GM21576 (cell line): ENCODE measurements around the gene DMWD.

ENCODE experiments used
- ATAC-seq: cut with Tn5 transposase; IDR thresholded peaks from one replicate; pipeline ENCODE4 v1.9.1; 2021; ENCODE audit warnings: mild to moderate bottlenecking, moderate library complexity; ENCODE audit not compliant: unreplicated experiment

Gene DMWD

DNA sequence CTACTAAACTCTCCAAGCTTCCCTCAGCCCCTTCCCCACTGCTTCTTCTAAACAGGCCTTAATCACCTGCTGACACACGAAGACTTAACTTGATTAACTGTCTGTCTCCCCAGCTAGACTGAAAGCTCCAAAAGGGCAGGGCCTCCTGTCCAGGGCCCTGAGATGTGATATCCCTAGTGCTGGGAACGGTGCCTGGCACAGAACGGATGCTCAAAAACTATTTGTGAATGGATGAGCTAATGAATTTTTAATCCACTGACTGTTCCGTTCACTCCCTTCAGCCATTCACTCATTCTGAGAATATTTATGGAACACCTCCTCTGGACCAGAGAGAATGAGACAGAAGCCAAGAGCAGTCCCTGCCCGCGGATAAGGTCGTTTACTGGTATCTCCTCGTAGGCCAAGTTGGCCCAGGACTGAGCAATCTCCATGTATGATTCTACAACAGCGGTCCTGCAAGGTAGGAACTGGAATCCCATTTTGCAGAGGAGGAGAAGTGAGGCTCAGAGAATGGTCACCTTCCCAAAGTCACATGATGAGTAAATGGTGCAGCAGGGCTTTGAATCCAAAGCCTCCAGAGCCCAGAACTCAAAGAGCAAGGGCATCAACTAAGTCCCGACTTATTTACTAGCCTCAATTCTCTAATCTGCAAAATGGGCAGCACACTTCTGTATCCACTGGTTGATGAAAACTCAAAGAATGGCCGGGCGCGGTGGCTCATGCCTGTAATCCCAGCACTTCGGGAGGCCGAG lies 3.4 kb downstream of the DMWD start:
- no peak for ATAC-seq

DNA sequence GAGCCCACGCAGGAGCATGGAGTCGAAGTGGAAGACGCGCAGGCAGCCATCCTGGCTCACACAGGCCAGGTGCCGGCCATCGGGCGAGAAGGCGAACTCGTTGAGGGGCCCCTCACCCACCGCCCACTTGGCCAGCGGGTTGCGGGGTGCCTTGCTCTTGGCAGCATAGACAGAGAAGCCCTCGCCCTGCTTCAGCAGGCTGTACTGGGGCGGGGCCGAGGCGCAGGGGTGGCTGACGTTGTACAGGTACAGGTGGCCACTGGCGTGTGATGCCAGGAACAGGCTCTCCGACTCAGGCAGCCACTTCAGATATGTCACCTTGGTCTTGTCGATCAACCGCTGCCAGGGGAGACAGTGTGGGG lies 6.1 kb downstream of the DMWD start:
- ATAC-seq, result no peak

DNA sequence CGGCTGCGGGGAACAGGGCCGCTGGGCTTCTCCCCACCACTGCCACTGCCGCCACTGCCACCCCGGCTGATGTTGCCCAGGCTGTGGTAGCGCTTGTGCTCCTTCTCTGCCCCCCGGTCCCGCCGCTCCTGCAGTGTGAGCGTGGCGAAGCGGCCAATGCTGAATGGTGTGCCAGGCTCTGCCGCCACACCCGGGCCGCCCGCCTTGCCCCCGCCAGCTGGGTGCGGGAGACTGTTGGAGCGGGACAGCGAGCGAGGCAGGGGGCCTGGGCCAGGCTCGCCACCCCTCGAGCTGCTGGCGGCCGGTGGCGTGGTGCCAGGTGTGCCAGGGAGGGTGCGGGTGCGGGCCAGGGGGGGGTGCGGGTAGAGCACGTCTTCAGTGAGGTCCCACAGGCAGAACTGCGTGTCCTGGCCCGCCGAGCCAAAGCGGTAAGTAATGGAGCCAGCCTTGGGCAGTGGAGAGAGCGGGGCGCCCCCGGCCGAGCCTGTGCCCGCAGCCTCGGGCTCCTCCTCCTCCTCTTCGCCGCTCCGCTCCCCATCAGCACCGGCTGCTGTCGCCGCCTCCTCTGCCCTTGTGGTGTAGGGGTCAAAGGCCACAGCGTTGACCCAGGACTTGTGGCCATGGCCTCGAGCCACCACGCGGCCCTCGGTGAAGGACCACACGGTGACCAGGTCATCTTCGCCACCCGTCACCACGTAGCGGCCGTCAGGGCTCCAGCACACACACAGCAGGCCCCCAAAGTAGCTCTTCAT lies 6.7 kb downstream of the DMWD start:
- no peak for ATAC-seq

DNA sequence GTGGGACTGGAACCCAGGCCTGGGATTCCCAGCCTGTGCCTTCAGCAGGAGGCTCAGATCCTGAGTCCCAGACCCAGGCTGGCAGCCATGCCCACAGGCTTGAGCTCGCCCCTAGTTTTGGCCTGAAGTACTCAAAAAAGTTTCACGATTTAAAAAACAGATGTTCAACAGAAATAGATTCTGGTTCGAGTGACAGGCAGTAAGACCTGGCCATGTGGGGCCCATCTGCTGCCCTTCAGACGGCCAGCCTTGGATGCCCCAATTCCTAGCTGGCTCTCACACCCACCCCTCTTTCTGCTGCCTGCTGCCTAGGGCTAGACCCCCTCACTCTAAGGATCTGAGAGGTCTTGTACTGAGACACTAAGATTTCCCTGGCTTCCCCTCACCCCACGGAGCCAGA lies 7.5 kb downstream of the DMWD start:
- ATAC-seq, result no peak

DNA sequence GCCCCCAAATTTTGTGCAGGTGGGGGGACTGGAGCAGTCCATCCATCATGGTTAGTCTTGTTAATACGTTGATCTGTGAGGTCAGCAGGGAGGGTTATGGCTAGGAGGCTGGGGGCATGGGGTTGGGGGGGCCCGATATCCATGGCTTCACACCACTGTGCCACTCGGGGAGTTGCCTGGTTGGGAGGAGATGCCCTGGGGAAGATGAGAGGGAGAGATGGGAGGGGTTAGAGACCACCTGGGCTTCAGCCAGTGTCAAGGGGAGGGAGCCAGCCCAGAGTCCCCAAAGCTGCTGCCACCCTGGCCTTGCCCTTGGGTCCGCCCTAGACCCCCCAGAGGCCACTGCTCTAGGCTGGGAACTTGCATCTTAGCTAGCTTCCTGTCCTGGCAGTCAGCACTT lies 8.5 kb downstream of the DMWD start:
- ATAC-seq, result no peak

DNA sequence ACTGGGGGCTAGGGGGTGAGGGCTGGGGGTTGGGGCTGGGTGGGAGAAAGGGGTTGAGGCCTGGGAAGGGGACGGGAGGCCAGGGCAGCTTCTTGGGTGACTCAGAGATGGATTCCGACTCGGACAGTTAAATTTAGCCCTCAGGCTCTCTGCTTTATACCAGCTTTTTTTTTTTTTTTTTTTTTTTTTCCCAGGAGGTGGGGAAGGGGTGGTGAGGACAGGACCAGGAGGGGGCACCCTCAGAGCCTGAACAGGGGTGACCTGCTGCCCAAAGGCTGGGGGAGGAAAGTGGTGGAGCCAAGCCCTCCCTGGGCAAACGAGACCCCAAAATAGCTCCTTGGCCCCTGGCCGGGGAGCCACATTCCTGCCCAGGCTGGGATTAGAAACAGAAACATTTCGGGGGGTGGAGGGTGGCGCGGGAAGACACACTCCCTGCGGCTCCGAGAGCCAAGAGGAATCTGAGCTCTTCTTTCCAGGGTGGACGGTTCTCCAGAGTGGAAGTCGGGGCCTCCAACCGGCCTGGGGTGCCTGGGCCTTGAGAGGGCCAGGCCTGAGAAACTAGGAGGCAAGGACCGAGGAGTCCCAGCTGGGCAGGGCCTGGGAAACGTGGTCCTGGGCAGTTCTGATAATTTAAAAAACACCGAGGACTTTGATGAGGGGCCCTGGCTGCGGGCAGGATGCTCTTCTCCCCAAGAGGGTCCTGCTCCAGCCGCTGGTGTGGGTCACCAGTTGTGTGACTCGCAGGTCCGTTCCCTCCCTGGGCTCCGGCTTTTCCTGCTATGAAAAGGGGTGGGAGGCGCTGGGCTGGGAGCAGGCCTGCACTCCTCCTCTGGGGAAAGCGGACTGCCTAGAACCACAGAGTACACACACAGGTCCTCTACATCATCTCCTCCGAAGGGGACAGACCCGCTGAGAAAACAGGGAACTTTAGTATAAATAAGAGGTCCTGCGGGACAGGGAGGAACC lies 9.5 kb downstream of the DMWD start:
- no peak for ATAC-seq

DNA sequence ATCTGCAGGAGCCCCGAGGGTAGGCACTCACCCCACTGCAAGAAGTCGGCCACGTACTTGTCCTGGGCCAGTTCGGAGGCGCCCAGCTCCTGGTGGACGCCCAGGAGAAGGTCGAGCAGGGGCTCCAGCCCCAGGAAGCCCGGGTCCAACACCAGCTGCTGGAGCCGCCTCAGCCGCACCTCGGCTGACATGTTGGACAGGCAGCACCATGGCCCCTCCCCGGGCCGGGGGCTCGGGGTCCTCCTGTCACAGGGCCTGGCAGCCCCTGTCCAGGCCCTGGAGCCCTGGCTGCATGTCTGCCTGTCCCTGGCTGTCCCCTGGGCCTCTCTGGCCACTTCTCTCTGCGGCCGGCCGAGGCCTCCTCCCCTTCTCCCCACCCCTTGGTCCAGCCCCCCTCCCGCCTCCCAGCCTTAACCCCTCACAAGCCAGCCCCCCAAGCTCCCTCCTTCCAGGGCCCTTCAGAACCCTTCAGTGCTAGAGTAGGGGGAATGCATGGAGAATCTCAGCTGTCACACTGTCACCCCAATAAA lies 10.4 kb downstream of the DMWD start, which contains the start of gene DMPK:
TSS of gene DMPK (minus strand) at position 329 of the 530 bp plus-strand sequence. CDS start at position 191, 138 bp downstream.
- no peak for ATAC-seq

DNA sequence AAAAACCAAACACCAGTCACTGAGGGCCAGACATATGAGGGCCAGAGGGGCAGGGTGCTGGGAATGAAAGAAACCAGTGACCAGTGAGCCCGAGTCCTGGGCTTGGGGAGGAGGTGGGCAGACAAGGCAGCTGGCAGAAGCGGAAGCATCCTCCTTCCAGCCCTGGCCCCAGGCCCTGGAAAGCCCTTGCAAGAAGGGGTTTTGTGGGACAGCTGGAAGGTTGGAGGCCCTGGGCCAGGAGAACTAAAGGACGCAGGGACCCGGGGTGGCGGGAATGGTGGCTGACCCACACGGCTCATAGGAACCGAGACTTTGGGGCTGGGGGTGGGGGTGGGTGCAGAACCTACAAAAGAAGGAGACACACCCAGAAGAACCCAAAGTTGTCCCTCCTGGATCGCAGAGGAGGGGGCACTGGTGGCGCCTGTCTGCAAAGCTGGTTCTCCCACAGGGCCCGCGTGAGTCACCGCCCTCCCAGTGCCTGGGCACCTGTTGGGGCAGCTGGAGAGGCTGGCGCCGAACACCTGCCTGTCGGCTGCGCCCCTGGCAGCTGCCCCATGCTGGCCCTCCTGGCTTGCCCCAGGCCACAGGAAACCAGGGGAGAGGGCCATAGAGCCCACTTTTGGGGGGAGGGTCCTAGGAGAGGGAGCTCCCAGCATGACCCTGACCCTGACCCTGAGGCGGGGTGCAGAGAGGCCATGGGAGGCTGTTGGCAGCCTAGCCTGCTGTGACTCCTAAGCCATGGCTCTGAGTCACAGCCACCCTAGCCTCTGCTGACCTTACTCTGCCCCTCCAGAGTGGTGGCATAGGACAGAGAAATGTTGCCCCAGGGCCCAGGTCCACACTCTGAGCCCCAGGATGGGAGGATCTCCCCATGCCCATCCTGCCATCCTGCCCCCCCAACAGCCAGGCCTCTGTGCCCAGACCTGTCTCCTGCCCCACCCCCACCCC lies 11.2 kb downstream of the DMWD start:
- no peak for ATAC-seq

DNA sequence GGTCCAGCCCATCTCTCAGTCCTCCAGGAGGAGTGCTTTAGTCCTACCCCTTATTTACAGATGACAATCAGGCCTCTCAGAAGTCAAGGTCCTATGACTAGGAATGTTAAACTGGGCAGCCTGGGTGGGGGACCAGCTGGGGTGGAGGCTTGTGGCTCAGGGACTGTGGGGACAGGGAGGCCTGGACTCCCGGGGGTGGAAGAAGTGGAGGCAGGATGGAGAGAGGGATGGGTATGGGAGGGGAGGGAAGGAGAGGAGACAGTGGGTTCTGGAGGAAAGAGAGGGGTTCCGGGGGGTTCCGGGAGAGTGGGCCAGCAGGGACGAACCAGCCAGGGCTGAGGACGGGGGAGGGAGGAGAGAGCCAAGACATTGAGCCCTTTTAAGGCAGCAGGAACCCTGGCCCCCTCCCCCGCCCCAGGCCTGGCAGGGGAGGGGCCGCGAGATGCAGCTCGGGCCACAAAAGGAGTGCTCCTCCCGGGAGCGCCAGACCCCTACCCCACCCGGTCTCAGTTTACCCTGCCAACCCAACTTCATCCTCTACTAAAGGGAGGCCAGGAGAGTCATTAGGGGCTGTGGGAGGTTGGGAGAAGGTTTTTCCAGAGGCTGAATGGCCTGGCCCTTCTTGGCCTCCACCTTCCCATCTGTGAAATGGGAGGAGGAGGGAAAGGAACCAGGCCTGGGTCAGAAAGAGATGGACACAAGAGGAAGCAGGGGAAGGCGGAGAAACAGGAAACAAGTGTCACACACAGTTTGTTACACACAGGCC lies 12.0 kb downstream of the DMWD start:
- no peak for ATAC-seq

DNA sequence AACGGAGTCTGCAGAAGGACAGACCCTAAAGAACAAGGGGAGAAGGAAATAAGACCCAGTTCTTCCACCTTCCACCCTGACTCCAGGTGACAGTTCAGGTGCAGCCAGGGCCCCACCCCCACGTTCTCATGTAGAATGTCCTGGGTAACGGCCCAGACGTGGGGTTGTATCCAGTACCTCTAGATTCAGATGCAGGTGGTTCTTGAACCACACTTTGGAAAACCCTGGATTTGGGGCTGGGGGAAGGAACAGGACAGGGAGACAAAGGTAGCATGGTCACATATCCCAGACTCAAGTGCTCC lies 12.5 kb downstream of the DMWD start:
- no peak for ATAC-seq

DNA sequence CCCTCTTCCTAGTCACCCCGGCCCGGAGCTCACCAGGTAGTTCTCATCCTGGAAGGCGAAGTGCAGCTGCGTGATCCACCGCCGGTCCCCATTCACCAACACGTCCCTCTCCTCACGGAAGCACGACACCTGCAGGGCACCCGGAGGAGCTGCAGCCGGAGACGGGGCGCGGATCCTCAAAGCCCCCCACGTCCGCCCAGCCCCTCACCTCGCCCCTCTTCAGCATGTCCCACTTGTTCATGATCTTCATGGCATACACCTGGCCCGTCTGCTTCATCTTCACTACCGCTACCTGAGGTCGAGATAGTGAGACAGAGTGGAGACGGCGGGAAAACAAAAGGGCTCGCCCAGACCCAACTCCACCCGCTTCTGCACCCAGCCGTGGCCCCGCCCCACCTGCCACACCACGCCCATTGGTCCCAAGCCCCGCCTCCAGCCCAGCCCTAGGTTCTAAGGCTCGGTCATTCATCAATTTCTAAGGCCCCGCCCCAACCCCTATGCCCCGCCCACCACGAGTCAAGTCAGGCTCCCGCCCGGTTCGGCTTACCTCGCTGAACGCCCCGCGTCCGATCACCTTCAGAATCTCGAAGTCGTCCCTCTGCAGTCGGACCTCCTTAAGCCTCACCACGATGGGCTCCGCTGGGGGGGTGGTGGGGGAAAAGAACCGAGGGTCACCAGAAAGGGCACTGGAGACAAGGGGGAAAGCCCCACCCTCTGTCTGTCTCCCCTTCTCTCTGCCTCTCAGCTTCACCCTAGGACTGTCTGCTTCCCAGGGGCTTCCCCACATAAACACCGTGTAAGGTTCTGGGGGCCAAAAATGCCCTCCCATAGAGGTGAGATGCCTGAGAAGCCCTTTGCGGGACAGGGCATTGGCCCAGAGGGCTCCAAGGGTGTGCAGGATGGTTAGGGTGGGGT lies 13.2 kb downstream of the DMWD start:
- peak; percentile 76 for ATAC-seq

DNA sequence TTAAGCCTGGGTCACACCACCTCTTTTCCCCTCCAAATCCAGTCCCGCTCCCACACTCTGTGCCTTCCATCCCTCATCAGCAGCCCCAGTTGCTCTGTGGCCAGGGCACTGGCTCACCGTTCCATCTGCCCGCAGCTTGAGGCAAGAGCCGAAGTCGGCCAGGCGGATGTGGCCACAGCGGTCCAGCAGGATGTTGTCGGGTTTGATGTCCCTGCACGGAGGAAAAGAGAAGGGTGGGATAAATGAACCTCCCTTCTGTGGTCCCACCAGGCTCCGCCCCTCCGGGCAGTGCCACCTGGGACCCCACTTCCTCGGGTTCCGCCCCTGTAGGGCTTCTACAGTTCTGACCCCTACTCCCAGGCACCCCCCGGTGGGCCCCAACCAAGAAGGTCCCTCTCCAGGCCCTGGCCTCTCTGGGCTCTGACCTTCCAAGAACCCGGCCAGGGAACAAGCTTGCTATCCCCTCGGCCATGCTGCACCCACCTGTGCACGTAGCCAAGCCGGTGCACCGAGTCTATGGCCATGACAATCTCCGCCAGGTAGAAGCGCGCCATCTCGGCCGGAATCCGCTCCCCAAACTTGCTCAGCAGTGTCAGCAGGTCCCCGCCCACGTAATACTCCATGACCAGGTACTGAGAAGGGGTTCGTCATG lies 14.5 kb downstream of the DMWD start:
- no peak for ATAC-seq

DNA sequence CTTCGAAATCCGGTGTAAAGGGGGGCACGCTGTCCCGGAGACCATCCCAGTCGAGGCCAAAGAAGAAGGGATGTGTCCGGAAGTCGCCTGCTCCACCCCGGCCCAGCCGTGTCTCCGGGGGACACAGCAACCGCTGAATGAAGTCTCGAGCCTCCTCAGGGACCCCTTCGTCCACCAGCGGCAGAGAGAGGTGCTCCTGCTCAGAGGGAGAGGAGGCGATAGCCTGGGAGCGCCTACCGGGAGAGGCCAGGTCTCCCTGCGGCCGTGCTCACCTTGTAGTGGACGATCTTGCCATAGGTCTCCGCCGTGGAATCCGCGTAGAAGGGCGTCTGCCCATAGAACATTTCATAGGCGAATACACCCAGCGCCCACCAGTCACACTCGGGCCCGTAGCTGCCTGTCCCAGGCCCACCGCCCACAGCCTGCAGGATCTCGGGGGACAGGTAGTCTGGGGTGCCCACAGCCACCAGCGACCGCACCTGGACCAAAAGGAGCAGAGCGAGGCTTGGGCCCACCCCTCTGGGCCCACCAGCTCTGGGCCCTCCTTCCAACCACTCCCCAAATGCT lies 15.2 kb downstream of the DMWD start:
- ATAC-seq, result no peak

DNA sequence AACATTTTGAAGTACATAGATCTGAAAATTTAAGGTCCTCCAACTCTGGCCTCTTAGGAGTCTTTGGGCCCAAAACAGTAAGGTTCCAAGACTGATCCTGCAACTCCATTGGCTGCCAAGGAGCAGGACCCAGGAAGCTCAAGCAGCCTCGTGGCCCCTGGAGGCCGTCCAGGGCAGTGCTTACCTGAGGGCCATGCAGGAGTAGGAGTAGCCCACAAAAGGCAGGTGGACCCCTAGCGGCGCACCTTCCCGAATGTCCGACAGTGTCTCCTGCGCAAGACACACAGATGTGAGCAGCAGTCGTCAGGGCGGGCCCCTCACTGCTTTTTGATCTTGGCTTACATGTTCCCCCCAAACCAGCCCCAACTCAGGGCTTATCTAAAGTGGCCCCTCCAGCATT lies 17.9 kb downstream of the DMWD start:
- no peak for ATAC-seq

DNA sequence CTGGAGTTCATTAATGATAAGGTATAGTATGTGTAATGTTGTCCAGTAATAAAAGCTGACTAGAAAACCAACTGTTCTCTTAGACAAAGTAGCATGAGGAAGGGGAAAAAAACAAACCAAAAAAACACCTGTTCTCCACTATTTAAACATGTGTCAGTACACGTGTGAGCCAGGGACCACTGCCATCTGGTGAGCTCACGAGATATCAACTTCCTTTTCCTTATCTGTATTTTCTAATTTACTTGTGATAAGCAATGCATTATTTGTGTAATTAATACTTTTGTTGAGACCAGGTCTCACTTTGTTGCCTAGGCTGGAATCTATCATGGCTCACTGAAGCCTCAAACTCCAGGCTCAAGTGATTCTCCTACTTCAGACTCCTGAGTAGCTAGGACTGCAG lies 19.3 kb downstream of the DMWD start:
- ATAC-seq, result no peak

DNA sequence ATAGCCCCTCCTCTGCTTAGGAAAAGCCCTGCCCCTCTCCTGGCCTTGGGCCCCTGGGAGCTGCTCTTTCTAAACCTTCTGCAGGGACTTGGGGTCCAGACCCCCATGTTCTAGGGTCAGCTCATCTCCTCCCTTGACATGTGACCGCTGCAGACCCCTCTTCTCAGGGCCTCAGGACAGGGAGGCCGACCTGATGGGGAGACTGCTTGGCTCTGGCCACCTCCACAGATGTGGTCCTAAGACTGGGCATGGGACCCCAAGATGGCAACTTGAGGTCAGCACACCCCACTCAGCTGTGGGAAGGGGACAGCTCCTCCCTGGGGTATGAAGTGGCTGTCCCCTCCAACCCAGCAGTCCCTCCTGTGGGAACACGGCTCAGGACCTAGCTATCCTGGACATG lies 19.7 kb downstream of the DMWD start:
- ATAC-seq, result no peak

DNA sequence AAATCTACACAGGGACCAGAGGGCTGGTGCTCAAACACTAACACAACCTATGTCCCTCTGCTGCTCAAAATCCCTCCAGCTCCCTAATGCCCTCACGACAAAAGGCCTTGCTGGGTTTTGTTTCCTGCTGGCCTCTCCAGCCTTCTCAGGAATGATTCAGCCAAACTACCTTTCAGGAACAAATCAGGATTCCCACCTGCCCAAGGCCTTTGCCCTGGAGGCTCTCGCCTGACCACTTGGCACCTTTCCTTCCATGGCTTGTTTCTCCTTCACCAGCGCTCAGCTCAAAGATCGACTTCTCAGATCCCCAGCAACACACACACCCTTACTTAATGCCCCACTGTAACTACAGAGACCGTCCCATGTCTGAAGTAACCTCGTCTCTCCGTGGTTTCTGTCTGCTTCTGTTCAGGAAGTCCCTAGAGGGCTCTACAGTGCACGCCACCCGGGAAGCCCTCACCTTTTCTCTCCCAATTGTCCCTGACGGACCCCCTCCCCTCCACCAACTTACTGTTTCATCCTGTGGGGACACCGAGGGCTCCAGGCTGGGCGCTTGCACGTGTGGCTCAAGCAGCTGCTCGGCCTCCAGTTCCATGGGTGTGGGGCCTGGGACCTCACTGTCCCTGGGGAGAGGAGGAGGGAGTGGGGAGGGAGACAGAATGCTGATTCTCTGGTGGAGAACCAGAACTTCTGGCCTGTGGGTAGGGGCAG lies 20.4 kb downstream of the DMWD start:
- ATAC-seq, result no peak
